SK-N-SH (cell line): ENCODE data around the gene FRMPD4. TPM values are rescaled to one million over a fixed set of nuclear protein-coding genes. Genes with fewer than 3 reads are reported as not detected.

Experiments
- CTCF ChIA-PET: fragments of 300-600, 350-600 bp; formaldehyde crosslinking; extraction: SDS; loops from one replicate; lab custom pipeline; 2021; lab: Yijun Ruan, JAX
- POLR2A ChIA-PET: fragments of 350-600 bp; sonication (Branson Sonifier 250); formaldehyde crosslinking; extraction: SDS; loops from one replicate; lab custom pipeline; 2020; ENCODE audit warnings: antibody characterized with exemption, inconsistent platforms; lab: Yijun Ruan, JAX
- DNase-seq: peaks from one replicate; pipeline ENCODE4 v3.0.0; 2012
- H2AFZ ChIP-seq: fragments of 200-600 bp; sonication (generic); 2 replicates; pipeline ENCODE4 v1.8.1; 2016; ENCODE audit warnings: antibody characterized with exemption, mild to moderate bottlenecking, low read depth
- H3F3A ChIP-seq: fragments of 200-600 bp; sonication (generic); replicated peaks from 2 replicates; pipeline ENCODE3; 2016; ENCODE audit warnings: antibody characterized with exemption, mild to moderate bottlenecking; ENCODE audit not compliant: insufficient read depth
- H3K27ac ChIP-seq, 2 experiments: fragments of 200-500 bp in 1 of 2; fragments of 200-600 bp in 1 of 2; sonication (Bioruptor generic) in 1 of 2; sonication (generic), shearing (Covaris generic) in 1 of 2; 2 replicates each; pipeline versions ENCODE4 v1.5.1 to v1.6.1; 2014 to 2016; ENCODE audit warnings: low read depth in 2 of 2, inconsistent platforms in 1 of 2, low read length in 1 of 2, mild to moderate bottlenecking in 1 of 2, mixed read lengths in 1 of 2
- H3K27me3 ChIP-seq: fragments of 200-600 bp; sonication (generic), shearing (Covaris generic); 2 replicates; pipeline ENCODE4 v1.6.1; 2016; ENCODE audit warnings: mixed run types; ENCODE audit not compliant: insufficient read depth
- H3K36me3 ChIP-seq, 2 experiments: fragments of 200-500 bp in 1 of 2; fragments of 200-600 bp in 1 of 2; sonication (Bioruptor generic) in 1 of 2; sonication (generic) in 1 of 2; replicated peaks in 1 of 2; 2 replicates each; pipeline versions ENCODE3 to v1.5.1; 2014 to 2016; ENCODE audit warnings: low read length in 1 of 2, mild to moderate bottlenecking in 1 of 2; ENCODE audit not compliant: insufficient read depth in 2 of 2, control insufficient read depth in 1 of 2
- H3K4me1 ChIP-seq, 2 experiments: fragments of 200-500 bp in 1 of 2; fragments of 200-600 bp in 1 of 2; sonication (Bioruptor generic) in 1 of 2; sonication (generic), shearing (Covaris generic) in 1 of 2; 2 replicates each; pipeline versions ENCODE4 v1.5.1 to v1.6.1; 2014 to 2016; ENCODE audit warnings: low read depth in 1 of 2, low read length in 1 of 2, mixed run types in 1 of 2; ENCODE audit not compliant: insufficient read depth in 2 of 2, control insufficient read depth in 1 of 2
- H3K4me2 ChIP-seq: fragments of 200-600 bp; sonication (generic), shearing (Covaris generic); 2 replicates; pipeline ENCODE4 v1.6.1; 2017; ENCODE audit warnings: mixed run types
- H3K4me3 ChIP-seq, 2 experiments: fragments of 200-500 bp in 1 of 2; fragments of 200-600 bp in 1 of 2; sonication (Bioruptor generic) in 1 of 2; sonication (generic), shearing (Covaris generic) in 1 of 2; 2 replicates each; pipeline versions ENCODE4 v1.5.1 to v1.8.1; 2014 to 2016; ENCODE audit warnings: low read depth in 2 of 2, inconsistent platforms in 1 of 2, low read length in 1 of 2, mild to moderate bottlenecking in 1 of 2, mixed read lengths in 1 of 2, moderate library complexity in 1 of 2
- H3K79me2 ChIP-seq: fragments of 200-600 bp; sonication (generic); 2 replicates; pipeline ENCODE4 v1.8.1; 2017; ENCODE audit warnings: mild to moderate bottlenecking; ENCODE audit not compliant: insufficient read depth
- H3K9ac ChIP-seq: fragments of 200-600 bp; sonication (generic); 2 replicates; pipeline ENCODE4 v1.6.1; 2017; ENCODE audit warnings: mixed run types
- H3K9me2 ChIP-seq: fragments of 200-600 bp; sonication (generic); 2 replicates; pipeline ENCODE4 v1.6.1; 2017; ENCODE audit warnings: mixed run types
- H3K9me3 ChIP-seq: fragments of 200-600 bp; sonication (generic); 2 replicates; pipeline ENCODE4 v1.6.1; 2017; ENCODE audit warnings: mixed run types, mild to moderate bottlenecking, moderate library complexity
- H4K20me1 ChIP-seq: fragments of 200-600 bp; sonication (generic); 2 replicates; pipeline ENCODE4 v1.6.1; 2017; ENCODE audit warnings: mild to moderate bottlenecking, mixed run types; ENCODE audit not compliant: insufficient read depth
- CHD2 ChIP-seq: fragments of 150-350 bp; IDR thresholded peaks from 2 replicates; pipeline ENCODE4 v1.6.1; 2018; ENCODE audit warnings: low read length; ENCODE audit not compliant: partially characterized antibody
- CTCF ChIP-seq: fragments of 200-600 bp; sonication (generic); IDR thresholded peaks from 2 replicates; pipeline ENCODE4 v1.6.1; 2017; ENCODE audit warnings: antibody characterized with exemption, mild to moderate bottlenecking, moderate library complexity
- FOXJ3 ChIP-seq: sonication (generic); formaldehyde crosslinking; IDR thresholded peaks from 2 replicates; pipeline ENCODE4 v1.5.1; 2020; ENCODE audit warnings: mild to moderate bottlenecking, missing genetic modification reagents
- FOXM1 ChIP-seq: IDR thresholded peaks from 2 replicates; pipeline ENCODE4 v1.4.0; 2012; ENCODE audit warnings: low read depth, mild to moderate bottlenecking
- GABPA ChIP-seq: IDR thresholded peaks from 2 replicates; pipeline ENCODE4 v1.4.0; 2012; ENCODE audit warnings: low read depth, mild to moderate bottlenecking
- GATA2 ChIP-seq: sonication (generic); formaldehyde crosslinking; IDR thresholded peaks from 2 replicates; pipeline ENCODE4 v1.5.0; 2020; ENCODE audit warnings: mild to moderate bottlenecking, missing genetic modification reagents
- JUND ChIP-seq: IDR thresholded peaks from 2 replicates; pipeline ENCODE4 v1.4.0; 2012
- MAX ChIP-seq: IDR thresholded peaks from 2 replicates; pipeline ENCODE4 v1.4.0; 2012; ENCODE audit warnings: low read depth
- MEF2A ChIP-seq: IDR thresholded peaks from 2 replicates; pipeline ENCODE4 v1.4.0; 2012; ENCODE audit warnings: low read depth, borderline replicate concordance
- NRF1 ChIP-seq: IDR thresholded peaks from 2 replicates; pipeline ENCODE4 v1.6.1; 2012; ENCODE audit warnings: low read depth, mild to moderate bottlenecking, low read length
- PBX3 ChIP-seq: IDR thresholded peaks from 2 replicates; pipeline ENCODE4; 2012
- POLR2AphosphoS5 ChIP-seq: IDR thresholded peaks from 2 replicates; pipeline ENCODE4 v1.6.1; 2012; ENCODE audit warnings: low read depth, low read length
- RAD21 ChIP-seq: IDR thresholded peaks from 2 replicates; pipeline ENCODE4 v1.6.1; 2012; ENCODE audit warnings: mild to moderate bottlenecking, low read length
- RCOR1 ChIP-seq: fragments of 150-350 bp; IDR thresholded peaks from 2 replicates; pipeline ENCODE4 v1.6.1; 2017; ENCODE audit warnings: antibody characterized with exemption, low read length
- RFX5 ChIP-seq: IDR thresholded peaks from 2 replicates; pipeline ENCODE4 v1.6.1; 2012; ENCODE audit warnings: mild to moderate bottlenecking, improper control_type of control experiment, low read length
- RXRA ChIP-seq: IDR thresholded peaks from 2 replicates; pipeline ENCODE4 v1.4.0; 2012; ENCODE audit warnings: low read depth, mild to moderate bottlenecking, borderline replicate concordance
- SIN3A ChIP-seq: IDR thresholded peaks from 2 replicates; pipeline ENCODE4 v1.6.1; 2012; ENCODE audit warnings: low read depth, mild to moderate bottlenecking, low read length, moderate library complexity, borderline replicate concordance
- TAF1 ChIP-seq: IDR thresholded peaks from 2 replicates; pipeline ENCODE4 v1.6.1; 2012; ENCODE audit warnings: low read depth, mild to moderate bottlenecking, low read length, moderate library complexity, borderline replicate concordance
- TEAD4 ChIP-seq: IDR thresholded peaks from 2 replicates; pipeline ENCODE4 v1.4.0; 2012; ENCODE audit warnings: mild to moderate bottlenecking, borderline replicate concordance; ENCODE audit not compliant: insufficient read depth
- USF1 ChIP-seq: IDR thresholded peaks from 2 replicates; pipeline ENCODE4 v1.4.0; 2012; ENCODE audit warnings: low read depth, borderline replicate concordance
- ZBTB33 ChIP-seq: IDR thresholded peaks from 2 replicates; pipeline ENCODE4 v1.4.0; 2012; ENCODE audit warnings: low read depth, borderline replicate concordance
- whole genome bisulfite sequencing: methylation state at CpG from one replicate; pipeline ENCODE4 v1.1.6; 2017; ENCODE audit warnings: low lambda C conversion rate; 5-methylcytosine and 5-hydroxymethylcytosine counted together
- polyA plus RNA-seq, 3 experiments: library from polyadenylated mRNA; depleted of rRNA; stranded (reverse); fragments of >200 nt; gene quantifications; 2 replicates each; pipeline ENCODE4 v1.2.3, GENCODE V29; 2012

The FRMPD4 gene
- polyA plus RNA-seq, 1 of the 3 experiments (the other 2 are of a cell fraction): not detected

- H3K27ac ChIP-seq: no peak overlapping the region
- no peaks in the 10 kb centered on the region for H3K4me1 ChIP-seq
- WGBS: 6% methylated on average over 4 of the region's 4 CpGs
- no peak overlapping the region for H2AFZ ChIP-seq
- no peaks in the 10 kb centered on the region for H3K9me2 ChIP-seq
- H3K4me2 ChIP-seq: no peak overlapping the region
- no peaks in the 10 kb centered on the region for H3F3A ChIP-seq
- no peaks in the 10 kb centered on the region for H4K20me1 ChIP-seq
- H3K9me3 ChIP-seq: no peaks in the 10 kb centered on the region
- no peaks in the 10 kb centered on the region for H3K36me3 ChIP-seq
- H3K9ac ChIP-seq: no peak overlapping the region
- H3K4me3 ChIP-seq: no peak overlapping the region
- DNase-seq: no peak
- TF ChIP-seq RAD21 (no peak), RXRA (no peak), MAX (no peak), PBX3 (no peak), POLR2AphosphoS5 (no peak)
- CTCF ChIA-PET: no interaction called here
- POLR2A ChIA-PET: no interaction called here
- no peaks in the 10 kb centered on the region for H3K27me3 ChIP-seq
- H3K79me2 ChIP-seq: no peaks in the 10 kb centered on the region
Observed at GRCh38 chrX:12496343-12496742, 358.1 kb downstream of the FRMPD4 start.

- Histone ChIP-seq H3K4me3 (no peak overlapping the region), H3K9ac (no peak overlapping the region), H3K9me3 (no peaks in the 10 kb centered on the region), H3F3A (no peaks in the 10 kb centered on the region), H3K36me3 (no peaks in the 10 kb centered on the region), H3K79me2 (no peaks in the 10 kb centered on the region), H3K9me2 (no peaks in the 10 kb centered on the region), H3K27ac (no peak overlapping the region), H2AFZ (no peak overlapping the region), H3K4me2 (no peak overlapping the region), H3K27me3 (no peaks in the 10 kb centered on the region), H3K4me1 (no peaks in the 10 kb centered on the region), H4K20me1 (no peaks in the 10 kb centered on the region)
- ChIA-PET POLR2A (no interaction called here), CTCF (interaction anchor here (0.6 to 1.4 kb wide), 4 partner anchors 9 to 272 kb away, joined by 3 to 6 read pairs (median 4); no protein-coding TSS in a partner anchor)
- 4% methylated on average over 7 of the region's 8 CpGs for WGBS
- DNase-seq: peak; percentile 25
- TF ChIP-seq JUND (no peak), GATA2 (no peak), MAX (no peak), MEF2A (no peak), GABPA (no peak), CHD2 (no peak), RCOR1 (no peak), CTCF (peak; percentile 47; the same call in 1 of the 2 replicates), RFX5 (no peak), USF1 (no peak), FOXM1 (no peak), ZBTB33 (no peak), FOXJ3 (CRISPR knock-in tag) (no peak), POLR2AphosphoS5 (no peak), TAF1 (no peak), SIN3A (no peak), NRF1 (no peak), RAD21 (peak; percentile 27; the same call in 1 of the 2 replicates), RXRA (no peak), TEAD4 (no peak)
Observed at GRCh38 chrX:12497832-12498591, 359.7 kb downstream of the FRMPD4 start.
